HG03571 (cell line): ENCODE data around the gene CRY2.
A peak's percentile ranks its signal among the peaks of the same experiment; 100 is the strongest.
"Not testable (repeated sequence)": the region's sequence is repeated elsewhere in the genome, so short reads cannot be mapped to it uniquely, and the experiment has no call there.

Experiments
- ATAC-seq: cut with Tn5 transposase; IDR thresholded peaks from one replicate; pipeline ENCODE4 v1.9.1; 2021; ENCODE audit not compliant: unreplicated experiment

Gene CRY2

DNA sequence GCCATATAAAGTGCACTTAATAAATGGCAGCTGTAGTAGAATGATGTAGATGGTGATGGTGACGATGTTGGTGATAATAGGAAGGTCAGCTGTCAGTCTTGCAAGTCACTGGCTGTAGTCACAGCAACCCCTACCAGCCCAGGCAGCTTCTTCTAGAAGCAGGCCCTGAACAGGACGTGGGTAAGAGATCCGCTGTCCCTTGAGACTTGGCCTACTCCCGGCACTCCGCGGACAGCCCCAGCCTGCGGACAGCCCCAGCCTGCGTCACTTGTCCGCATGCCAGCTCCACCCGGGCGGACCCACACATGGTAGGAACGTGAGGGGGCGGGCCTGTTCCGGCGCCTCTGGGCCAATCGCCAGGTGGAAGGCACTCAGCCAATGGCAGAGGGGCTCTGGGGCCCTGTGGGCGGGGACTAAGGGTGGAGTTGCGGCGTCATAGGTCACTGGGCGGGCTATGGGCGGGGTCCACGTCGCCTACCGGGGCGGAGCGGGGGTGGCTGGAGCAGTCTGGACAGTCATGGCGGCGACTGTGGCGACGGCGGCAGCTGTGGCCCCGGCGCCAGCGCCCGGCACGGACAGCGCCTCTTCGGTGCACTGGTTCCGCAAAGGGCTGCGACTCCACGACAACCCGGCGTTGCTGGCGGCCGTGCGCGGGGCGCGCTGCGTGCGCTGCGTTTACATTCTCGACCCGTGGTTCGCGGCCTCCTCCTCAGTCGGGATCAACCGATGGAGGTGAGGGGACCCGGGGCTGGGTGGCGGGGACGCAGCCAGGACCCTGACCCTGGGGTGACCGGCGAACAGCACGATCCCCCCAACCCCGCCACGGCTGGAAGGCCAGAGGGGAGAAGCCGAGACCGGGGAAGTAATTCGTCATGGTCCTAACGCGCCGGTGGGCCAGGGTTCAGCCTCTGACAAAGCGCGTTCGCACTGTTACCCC, at the start of gene CRY2:
CRY2 (plus strand) TSS at position 502 of the 937 bp plus-strand sequence; CDS start at position 518, 16 bp downstream.
- peak; percentile 90 for ATAC-seq

DNA sequence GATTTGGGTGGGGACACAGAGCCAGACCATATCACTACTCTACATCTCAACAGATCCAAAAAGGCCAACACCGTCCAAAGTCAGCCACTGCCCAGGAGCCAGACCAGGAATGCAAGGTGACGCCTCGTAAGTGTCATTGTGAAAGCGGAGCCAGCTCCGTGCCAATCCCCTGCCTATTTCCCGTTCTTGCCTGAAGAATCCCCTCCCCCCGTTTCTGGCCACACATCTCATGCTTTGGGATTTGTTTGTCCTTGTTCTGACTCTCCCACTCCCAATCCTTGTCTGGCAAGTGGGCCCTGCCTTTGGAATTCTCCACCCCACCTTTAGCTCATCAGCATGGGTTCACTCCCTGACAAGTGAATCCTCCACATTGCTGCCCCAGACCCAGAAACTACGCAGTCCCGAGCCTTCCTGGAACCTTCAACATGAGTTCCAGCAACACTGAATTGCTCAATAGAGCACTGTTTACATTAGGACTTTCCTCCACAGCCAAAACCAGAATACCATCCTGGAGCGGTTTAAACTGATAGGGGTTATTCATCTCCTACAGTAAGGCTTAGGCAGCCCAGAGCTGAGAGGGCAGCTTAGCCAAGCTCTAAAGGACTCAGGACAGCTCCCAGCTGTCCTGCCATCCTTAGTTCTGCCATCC, 48.4 kb upstream of the CRY2 start:
- no peak for ATAC-seq

DNA sequence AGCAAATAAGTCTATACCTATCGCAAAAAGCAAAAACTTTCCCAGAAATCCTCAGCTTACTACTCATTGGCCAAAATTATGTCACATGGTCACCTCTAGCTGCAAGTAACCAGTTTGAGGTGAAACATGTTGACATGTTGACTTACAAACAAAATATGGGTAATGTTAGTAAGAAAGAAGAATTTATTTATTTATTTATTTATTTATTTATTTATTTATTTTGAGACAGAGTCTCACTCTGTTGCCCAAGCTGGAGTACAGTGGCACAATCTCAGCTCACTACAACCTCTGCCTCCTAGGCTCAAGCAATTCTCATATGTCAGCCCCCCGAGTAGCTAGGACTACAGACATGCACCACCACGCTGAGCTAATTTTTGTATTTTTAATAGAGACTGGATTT, 47.7 kb upstream of the CRY2 start:
- no peak for ATAC-seq

DNA sequence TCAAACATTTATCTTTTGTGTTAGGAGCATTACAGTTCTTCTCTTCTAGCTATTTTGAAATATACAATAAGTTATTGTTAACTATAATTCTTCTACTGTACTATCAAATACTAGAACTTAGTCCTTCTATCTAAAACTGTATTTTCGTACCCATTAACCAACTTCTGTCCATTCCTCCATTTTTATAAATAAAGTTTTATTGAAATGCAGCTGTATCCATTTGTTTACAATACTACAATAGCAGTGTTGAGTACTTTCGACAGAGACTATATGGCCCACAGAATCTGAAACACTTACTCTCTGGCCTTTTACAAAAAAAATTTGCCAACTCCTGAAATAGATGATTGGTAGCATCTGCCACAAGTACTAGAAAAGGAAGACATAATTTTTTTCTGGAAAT, 47.0 kb upstream of the CRY2 start:
- ATAC-seq = no peak

DNA sequence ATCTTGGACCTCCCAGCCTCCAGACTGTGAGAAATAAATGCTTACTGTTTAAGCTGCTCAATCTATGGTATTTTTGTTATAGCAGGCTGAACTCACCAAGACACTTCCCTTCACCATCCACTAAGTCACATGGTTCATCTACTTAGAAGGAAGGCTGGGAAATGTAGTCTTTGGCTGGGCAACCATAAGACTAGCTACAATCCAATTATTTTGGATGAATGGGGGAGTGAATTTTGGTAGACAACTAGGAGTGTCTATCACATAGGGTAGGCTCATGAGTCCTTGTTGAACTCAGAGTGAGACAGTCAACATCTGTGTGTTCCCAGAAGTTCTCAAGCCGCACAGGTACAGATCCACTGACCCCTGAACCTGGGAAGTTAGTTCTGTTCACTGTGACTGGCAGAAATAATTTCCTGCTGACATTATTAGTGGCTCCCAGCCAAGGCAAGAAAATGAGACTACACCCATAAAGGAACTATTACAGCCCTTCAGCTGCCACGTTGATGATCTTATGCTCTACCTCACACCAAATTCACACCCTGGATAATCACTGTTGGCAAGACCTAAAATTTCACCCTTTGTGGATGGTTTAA, 45.5 kb upstream of the CRY2 start:
- ATAC-seq = no peak

DNA sequence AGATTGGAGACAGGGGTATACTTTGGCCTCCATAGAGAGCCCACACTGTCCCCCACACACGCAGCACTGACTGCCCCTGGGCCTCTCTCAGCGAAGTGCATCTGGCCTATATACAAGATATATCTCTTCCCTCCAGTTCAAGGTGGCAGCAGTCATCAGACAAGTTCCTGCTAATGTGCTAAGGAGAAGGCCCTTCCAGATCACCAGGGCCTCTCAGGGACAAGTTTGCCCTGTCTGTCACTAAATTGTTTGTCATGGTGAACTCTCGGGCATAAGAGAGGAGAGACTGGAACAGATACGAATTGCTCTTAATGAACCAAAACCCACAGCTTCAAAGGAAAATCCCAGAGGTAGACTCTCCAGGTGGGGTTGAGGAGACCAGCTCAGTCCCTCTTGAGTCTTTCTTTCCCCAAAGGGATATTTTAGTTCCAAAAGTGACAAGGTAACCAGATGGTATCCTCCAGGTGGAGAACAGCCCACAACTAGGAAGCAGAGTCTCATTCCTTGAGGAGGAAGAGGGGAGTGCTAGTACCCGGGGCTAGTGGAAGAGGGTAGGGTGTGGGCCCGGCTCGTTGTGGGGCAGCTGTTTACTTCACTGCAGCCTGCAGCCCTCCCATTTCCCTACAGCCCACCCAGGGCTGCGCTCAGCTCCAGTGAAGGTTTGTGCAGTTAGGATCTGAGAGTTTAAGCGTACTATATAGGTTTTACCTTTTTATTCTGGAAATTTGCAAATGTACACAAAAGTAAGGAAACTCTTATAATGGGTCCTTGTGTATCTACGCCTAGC, 44.6 kb upstream of the CRY2 start:
- no peak for ATAC-seq

DNA sequence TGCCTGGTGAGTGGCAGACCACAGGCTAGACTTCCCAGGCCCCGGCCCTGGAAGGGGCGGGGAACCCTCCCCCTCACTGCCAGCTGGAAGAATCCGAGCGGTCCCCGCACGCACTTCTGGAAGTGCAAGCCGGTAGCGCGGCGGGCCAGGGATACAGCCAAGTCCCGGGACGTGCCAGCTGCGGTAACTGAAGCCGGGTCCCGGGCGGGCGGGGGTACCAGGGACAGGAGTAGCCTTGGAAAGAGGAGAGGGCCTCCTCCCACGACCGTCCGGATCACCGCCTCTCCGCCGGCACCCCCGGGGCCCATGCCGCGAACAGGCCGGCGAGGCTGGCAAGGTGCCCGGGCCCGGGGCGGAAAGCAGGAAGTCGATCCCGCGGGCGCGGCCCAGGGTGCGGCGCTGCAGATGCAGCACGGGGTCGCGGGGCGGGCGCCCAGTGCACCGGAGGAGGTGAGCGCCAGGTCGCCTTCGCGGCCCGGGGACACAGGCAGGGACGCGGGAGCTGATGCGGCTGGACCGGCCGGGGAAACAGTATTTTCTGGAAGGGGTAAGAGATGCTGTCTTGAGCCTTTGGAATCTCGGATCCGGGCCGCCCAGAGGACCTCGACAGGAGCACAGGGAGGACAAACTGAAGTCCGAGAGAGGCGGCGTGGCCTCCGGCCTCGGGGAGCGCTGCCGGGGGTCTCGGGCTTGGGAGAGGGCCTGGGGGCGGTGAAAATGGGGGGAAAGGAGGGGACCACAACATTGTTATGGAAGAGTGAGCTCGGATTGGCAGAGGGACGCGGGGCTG, 43.1 kb upstream of the CRY2 start:
- peak; percentile 24 for ATAC-seq

DNA sequence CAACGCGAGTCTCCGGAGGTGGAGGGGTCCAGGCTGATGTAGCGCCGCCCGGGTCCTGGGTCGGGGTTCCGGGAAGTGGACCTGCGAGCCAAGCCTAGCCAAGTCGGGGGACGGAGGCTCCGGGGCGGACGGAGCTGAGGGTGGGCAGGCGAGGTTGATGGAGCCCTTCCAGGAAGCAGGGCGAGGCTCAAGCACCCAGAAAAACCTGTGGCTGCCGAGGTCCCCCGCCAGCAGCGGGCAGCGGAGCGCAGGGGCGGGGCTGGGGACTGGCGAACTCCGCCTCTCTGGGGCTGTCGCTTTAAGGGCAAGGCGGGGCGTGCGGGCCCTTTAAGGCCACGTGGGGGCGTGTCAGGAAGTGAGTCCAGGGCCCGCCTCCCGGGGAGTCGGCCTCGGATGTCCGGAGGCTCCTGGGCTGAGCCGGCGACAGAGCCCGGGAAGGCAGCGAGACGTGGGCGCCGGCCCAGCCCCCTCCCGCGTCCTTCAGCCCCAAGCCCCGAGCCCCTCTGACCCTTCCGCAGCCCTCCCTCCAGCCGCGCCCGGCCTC, 42.4 kb upstream of the CRY2 start, which contains the start of gene SLC35C1:
SLC35C1 (plus strand) TSS at position 389 of the 544 bp plus-strand sequence. CDS start 653 bp downstream, outside the sequence.
- ATAC-seq = peak; percentile 88

DNA sequence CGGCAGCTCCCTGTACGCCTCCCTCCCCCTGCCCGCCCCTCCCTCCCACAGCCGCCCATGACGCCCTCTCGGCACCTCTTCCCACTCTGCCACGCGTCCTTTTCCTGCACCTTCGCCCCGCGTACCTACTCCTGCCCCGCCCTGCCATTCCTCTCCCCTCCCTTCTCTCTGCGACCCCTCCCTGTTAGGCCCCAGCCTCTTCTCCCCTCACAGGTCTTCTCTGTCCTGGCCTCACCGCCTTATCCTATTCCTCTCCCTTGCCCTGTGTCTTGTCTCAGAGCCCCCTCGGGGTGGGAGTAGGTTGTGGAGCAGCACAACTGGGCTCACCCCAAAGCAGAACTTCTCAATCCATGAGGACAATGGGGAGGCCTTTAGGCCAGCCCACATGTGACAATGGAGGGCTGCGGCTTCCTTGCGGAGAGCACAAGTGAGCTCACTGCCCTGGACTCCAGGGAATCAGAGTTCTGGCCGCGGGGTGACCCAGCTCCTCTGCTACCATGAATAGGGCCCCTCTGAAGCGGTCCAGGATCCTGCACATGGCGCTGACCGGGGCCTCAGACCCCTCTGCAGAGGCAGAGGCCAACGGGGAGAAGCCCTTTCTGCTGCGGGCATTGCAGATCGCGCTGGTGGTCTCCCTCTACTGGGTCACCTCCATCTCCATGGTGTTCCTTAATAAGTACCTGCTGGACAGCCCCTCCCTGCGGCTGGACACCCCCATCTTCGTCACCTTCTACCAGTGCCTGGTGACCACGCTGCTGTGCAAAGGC, 41.8 kb upstream of the CRY2 start:
- ATAC-seq = peak; percentile 31

DNA sequence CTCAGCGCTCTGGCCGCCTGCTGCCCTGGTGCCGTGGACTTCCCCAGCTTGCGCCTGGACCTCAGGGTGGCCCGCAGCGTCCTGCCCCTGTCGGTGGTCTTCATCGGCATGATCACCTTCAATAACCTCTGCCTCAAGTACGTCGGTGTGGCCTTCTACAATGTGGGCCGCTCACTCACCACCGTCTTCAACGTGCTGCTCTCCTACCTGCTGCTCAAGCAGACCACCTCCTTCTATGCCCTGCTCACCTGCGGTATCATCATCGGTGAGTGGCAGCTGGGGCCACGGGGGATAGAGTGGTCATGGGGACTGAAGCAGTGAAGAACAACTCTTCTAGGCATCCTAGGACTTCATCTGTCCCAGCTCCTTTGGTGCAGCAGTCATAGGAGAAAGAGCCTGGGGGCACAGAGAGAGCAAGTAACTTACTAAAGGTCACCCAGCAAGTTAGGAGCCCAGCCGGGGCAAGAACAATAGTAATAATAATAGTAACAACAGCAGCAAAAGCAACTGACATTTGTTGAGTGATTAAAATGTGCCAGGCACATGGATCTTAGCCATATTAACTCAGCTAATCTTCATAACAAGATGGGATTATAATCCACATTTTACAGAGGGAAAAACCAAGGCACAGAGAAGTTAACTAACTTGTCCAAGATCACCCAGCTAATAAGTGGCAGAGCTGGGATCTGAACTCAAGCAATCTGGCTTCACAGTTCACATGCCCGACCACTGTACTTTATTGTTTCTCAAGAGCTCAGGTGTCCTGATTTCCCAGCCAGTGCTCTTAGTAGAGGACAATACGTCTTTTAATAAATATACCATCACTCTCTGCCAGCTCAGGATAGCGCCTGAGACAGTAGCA, 41.0 kb upstream of the CRY2 start:
- ATAC-seq = no peak

DNA sequence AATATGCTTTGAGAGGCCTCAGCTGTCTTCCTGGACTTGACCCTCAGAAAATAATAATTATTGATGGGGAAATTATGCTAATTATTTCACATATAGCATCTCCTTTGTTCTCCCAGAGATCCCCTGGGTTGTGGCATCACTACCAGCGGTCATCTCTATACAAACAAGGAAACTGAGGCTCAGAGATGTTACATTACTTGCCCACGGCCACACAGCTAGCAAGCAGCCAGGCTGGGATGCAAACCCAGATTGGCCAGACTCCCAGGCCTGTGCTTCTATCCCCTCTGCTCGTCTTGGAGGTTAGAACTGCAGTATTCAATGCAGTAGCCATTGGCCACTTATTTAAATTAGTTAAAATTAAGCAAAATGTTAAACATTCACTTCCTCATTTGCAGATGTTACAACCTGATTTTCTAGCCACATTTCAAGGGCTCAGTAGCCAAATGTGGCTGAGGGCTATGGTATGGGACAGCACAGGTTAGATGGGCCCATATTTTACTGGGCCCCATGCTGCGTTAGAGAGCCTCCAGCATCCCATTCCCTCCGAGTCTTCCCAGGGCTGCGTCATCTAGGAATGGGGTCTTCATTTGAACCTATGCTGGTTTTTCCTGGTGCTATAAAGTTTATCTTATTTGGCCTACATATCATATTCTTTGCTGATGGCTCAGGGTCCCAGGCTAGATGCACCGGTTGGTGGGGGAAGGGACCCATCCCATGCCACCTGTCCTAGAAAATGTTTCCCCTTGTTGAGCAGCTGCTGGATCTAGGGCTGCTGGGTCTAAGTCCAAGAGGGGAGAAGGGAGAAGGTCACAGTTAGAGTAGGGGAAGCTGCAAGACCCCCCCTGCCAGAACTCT, 40.1 kb upstream of the CRY2 start:
- no peak for ATAC-seq

DNA sequence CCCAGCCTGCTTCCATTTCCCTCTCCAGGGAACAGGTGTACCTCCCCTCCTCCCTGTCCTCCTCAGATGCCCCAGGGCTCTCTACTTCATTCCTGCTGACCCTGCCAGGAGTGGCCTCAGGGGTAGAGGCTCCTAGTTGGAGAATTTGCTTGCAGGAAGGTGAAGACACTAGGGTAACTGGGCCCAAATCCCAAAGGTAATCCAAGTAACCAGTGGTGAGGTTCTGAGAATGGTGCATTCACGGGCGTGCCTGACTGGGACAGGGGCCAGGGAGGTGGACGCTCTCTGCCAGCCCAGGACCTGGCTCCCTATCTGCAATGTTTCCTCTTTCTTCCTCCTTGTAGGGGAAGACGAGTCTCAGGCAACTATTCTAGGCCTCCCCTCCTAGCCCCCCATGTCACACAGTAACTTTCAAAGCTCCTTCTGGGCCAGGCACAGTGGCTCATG, 39.5 kb upstream of the CRY2 start:
- ATAC-seq = no peak

DNA sequence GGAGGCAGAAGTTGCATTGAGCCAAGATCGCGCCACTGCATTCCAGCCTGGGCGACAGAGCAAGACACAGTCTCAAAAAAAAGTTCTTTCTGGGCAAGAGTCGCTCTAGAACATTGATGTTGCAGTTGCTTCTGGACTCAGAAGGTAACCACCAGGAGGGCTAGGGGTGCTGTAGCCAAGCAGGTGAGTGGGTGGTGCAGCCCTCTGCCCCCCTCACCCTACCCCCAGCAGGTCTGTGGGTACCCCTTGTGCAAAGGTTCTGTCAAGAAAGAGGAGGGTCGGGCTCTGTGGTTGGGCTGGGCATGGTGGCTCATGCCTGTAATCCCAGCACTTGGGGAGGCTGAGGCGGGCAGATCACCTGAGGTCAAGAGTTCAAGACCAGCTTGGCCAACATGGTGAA, 38.8 kb upstream of the CRY2 start:
- not testable (repeated sequence) for ATAC-seq

DNA sequence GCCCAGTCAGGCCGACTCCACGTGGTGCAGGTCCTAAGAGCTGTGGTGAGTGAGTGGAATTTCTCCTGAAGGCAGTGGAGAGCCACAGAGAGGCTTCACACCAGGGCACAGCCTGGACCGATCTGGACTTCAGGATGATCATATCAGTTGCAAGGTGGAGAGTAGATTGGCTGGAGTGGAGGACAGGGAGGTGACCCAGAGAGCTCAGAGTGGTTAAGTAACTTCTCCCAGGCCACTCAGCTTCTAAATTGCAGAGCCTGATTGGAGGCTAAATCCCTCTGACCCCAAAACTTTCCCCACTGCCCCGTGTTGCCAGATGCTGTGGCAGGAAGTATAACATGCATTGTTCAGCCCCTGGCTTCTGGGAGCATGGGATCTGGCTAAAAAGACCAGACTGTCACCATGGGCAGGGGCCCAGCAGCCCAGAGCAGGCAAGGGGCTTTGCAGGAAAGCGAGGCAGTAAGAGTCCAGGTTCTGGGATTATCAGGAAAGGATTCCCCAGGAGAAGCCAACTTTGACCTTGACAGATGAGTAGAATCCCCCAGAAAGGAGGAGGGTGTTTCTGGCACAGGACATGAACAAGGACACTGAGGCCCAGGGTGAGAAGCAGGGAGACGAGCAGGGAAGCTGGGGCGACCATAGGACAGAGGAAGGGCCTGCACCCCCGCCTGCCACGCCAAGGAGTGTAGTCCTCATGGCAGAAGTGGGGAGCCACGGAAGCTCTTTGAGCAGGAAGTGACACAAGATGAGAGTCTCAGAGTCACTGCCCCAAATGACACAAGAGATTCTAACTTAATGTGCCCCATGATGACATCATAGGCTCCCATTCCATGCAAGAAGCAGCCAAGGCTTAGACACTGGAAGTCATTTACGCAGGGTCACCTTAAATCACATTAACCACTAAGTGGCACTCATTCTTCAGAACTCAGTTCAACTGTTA, 37.5 kb upstream of the CRY2 start:
- ATAC-seq = no peak

DNA sequence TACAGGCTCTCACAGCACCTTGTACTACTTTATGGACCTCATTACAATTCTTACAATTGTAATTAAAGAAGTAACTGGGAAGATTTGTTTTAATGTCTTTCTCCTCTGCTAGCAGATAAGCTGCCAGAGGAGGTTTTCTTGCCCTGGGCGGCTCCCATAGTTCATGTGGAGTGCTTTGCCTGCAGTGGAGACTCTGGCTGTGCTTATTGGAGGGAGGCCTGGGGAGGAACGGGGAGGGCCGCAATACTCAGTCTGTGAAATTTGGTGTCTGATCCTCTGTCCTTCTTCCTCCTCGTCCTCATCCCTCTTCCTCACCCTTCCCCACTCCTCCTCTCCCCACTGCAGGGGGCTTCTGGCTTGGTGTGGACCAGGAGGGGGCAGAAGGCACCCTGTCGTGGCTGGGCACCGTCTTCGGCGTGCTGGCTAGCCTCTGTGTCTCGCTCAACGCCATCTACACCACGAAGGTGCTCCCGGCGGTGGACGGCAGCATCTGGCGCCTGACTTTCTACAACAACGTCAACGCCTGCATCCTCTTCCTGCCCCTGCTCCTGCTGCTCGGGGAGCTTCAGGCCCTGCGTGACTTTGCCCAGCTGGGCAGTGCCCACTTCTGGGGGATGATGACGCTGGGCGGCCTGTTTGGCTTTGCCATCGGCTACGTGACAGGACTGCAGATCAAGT, 36.7 kb upstream of the CRY2 start:
- no peak for ATAC-seq

DNA sequence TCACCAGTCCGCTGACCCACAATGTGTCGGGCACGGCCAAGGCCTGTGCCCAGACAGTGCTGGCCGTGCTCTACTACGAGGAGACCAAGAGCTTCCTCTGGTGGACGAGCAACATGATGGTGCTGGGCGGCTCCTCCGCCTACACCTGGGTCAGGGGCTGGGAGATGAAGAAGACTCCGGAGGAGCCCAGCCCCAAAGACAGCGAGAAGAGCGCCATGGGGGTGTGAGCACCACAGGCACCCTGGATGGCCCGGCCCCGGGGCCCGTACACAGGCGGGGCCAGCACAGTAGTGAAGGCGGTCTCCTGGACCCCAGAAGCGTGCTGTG, 36.2 kb upstream of the CRY2 start:
- no peak for ATAC-seq
